CD4-positive, alpha-beta T cell treated with Interleukin-4 for 4 hours (primary cell): ENCODE results near the gene ZNF419.
"Not testable (repeated sequence)": the region's sequence is repeated elsewhere in the genome, so short reads cannot be mapped to it uniquely, and the experiment has no call there.

Experiments used
- DNase-seq: peaks from one replicate; pipeline ENCODE4 v3.0.0-alpha.2; 2020

Gene ZNF419

DNA sequence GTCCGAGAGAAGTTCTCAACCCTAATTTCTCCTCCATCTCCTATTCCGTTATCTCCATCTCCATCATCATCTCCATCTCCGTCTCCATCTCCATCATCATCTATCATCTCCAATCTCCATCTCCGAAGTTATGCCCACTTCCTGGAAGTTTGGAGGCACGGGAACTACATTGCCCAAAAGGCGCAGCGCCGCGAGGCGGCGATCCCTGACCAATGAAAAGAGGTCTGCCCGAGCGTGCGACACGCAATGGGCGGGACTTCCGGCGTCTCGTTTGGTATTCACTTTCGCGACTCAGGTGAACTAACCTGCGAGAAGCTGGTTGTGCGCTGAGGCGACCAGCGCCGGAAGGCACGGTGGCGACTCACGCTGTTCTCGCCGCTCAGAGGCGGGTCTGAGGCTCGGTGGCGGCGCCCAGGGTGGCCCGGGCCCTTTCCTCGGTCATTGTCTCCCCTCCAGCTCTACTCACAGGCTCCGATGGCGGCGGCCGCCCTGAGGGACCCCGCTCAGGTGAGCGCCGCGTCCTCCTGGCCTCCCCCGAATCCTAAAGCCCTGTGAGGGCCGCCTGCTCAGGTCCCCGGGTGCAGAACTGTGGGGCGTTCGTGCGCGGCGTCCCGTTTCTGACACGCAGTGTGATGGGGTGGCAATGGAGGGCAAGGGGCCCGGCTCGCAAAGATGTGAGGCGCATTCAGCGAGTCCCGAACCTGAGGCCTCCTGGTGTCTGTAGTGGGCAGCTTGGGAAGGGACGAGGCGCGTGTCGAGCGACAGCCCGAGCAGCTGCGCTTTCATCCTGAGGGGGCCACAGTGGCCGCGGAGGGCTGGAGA lies at the start of gene ZNF419:
TSS of gene ZNF419 (plus strand) at position 274 of the 822 bp plus-strand sequence. CDS start at position 475, 201 bp downstream.
- peak; percentile 95 for DNase-seq

DNA sequence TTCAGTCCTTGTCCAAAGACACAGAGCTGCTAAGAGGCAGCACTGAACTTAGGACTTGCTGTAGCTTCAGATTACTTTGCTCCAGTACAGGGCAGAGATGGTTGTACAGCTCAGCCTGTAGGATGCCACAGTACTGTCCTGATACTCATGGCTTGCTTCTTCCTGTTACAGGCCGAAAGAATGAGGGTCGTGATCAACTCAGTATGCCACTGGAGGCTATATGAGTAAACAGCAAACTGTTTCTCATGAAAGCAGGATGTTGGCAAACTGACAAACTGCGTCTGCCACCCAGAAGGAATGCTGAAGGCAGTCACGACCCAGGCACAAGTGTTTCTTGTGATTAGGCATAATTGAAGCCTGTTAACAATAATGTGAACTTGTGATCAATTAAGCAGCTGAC lies 49.6 kb upstream of the ZNF419 start:
- no peak for DNase-seq

DNA sequence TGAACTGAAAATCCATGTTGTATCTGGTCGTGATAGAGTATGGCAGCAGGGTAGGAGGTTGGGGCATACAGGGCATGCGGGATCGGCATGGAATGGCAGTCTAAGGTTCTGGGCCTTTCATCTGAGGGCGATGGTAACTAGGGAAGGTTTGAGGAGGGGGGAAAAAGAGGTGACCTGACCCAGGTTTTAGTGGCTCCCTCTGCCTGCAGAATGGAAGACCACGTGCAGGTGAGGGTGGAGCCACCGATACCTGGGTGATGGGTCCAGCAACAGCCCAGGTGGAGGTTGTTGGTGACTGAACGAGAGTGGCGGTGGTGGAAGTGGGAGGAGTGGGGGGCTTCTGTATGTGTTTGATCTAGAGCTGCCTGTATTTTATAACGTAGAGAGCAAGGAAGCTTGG lies 48.6 kb upstream of the ZNF419 start:
- no peak for DNase-seq

GRCh38 chr19:57441979-57442752 lies 45.4 kb upstream of the ZNF419 start:
- DNase-seq, result no peak

DNA sequence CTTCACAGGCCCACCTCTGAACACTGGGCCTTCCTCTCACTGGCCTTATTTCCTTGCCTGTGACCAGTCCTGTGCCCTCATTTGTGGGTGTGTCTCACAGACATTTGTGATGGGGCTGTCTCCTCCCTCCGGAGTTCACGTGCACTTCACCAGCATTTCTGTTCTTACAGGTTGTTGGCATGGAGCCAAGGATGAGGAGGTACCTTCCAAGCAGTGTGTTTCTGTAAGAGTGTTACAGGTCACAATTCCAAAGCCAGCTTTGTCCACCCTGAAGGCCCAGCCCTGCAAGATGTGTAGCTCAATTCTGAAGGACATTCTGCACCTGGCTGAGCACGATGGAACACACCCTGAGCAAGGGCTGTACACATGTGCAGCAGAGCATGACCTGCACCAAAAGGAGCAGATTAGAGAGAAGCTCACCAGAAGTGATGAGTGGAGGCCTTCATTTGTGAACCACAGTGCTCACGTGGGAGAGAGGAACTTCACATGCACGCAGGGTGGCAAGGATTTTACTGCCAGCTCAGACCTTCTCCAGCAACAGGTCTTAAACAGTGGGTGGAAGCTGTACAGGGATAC lies 44.3 kb upstream of the ZNF419 start:
- DNase-seq, result no peak

GRCh38 chr19:57452307-57452706 lies 35.2 kb upstream of the ZNF419 start:
- DNase-seq, result no peak

- DNase-seq, result peak; percentile 38
These were observed 21.7 kb upstream of the ZNF419 start for GRCh38 chr19:57465680-57466381.

- DNase-seq, result no peak
These were observed 21.1 kb upstream of the ZNF419 start for GRCh38 chr19:57466489-57466888.

GRCh38 chr19:57473646-57474045 lies 13.9 kb upstream of the ZNF419 start:
- DNase-seq, result no peak

GRCh38 chr19:57477191-57478008 lies 10.2 kb upstream of the ZNF419 start, which contains the start of gene ZNF772:
Gene ZNF772, minus strand, starts transcription at chr19:57477566. Its CDS starts 257 bp downstream, at chr19:57477309.
- DNase-seq, result peak; percentile 93

DNA sequence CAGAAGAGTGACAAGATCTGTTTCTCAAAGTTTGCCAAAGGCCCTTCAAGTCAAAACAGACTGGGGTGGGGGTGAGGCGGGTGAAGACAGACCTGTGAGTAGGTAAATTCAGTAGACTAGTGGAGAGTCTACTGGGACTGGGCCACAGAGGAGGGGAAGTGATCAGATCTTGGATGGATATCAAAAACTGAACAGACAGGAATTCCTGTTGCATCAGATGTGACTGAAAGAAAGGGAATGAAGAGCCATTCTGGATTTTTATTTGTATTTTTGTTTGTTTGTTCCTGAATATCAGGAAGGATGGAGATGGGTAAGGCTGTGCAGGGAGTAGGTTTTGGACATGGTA lies 722 bp downstream of the ZNF419 start:
- not testable (repeated sequence) for DNase-seq

- DNase-seq, result not testable (repeated sequence)
These were observed 11.8 kb downstream of the ZNF419 start for GRCh38 chr19:57499332-57499679.

GRCh38 chr19:57499680-57500395 lies 12.3 kb downstream of the ZNF419 start, which contains the start of gene ZNF773:
Gene ZNF773, plus strand, starts transcription at chr19:57499938. Its CDS starts 143 bp downstream, at chr19:57500081.
- peak; percentile 96 for DNase-seq

DNA sequence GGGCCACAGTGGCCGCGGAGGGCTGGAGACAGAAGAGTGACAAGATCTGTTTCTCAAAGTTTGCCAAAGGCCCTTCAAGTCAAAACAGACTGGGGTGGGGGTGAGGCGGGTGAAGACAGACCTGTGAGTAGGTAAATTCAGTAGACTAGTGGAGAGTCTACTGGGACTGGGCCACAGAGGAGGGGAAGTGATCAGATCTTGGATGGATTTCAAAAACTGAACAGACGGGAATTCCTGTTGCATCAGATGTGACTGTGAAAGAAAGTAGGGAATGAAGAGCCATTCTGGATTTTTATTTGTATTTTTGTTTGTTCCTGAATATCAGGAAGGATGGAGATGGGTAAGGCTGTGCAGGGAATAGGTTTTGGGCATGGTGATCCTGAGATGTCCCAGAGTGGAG lies 12.8 kb downstream of the ZNF419 start:
- not testable (repeated sequence) for DNase-seq

GRCh38 chr19:57506163-57506562 lies 18.6 kb downstream of the ZNF419 start:
- no peak for DNase-seq

DNA sequence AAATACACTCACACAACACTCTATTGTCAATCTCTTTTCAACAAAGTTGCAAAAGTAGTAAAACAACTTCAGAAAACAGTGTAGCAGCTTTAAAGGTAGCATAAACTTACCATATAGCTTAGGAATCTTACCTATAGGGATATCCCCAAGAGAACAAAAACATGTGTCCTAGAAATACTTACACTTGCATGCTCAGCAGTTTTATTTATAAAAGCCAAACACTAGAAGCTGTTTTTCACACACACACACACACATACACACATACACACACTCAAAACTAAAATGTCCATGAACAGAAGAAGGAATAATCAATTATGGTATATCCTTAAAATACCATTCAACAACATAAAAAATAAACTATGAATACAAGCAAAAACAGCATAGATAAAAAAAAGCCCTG lies 23.9 kb downstream of the ZNF419 start:
- no peak for DNase-seq

DNA sequence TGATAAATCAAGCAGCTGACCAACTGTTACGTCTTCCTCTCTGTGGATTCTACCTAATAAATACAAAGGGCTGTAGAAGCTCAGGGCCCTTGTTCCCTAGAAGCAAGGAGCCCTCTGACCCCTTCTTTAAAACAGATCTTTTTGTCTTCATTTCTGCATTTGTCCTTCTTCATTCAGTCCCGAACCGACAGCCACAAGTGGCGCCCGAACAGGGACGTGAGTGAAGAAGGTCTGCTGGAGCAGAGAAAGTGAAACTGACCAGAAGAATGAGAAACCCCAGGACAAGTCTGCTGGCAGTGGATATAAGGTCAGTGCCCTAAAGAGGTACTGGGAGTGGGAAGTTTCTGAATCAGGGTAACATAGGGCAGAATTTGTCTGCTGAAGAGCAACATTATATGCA lies 25.3 kb downstream of the ZNF419 start:
- DNase-seq, result no peak

DNA sequence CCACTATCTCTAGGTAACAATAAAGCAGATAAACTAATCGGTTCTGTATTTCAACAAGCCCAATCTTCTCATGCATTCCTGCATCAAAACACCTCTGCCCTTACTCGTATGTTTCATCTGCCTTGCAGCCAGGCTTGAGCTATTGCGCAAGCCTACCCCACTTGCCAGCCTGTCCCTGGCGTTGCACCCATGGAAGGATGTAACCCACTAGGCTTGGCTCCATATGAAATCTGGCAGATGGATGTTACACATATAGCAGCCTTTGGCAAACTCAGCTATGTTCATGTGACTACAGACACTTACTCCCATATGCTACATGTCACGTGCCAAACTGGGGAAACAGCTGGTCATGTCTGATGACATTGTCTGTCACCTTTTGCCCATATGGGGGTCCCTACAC lies 27.7 kb downstream of the ZNF419 start:
- DNase-seq, result no peak

- not testable (repeated sequence) for DNase-seq
These were observed 30.5 kb downstream of the ZNF419 start for GRCh38 chr19:57518021-57518420.

DNA sequence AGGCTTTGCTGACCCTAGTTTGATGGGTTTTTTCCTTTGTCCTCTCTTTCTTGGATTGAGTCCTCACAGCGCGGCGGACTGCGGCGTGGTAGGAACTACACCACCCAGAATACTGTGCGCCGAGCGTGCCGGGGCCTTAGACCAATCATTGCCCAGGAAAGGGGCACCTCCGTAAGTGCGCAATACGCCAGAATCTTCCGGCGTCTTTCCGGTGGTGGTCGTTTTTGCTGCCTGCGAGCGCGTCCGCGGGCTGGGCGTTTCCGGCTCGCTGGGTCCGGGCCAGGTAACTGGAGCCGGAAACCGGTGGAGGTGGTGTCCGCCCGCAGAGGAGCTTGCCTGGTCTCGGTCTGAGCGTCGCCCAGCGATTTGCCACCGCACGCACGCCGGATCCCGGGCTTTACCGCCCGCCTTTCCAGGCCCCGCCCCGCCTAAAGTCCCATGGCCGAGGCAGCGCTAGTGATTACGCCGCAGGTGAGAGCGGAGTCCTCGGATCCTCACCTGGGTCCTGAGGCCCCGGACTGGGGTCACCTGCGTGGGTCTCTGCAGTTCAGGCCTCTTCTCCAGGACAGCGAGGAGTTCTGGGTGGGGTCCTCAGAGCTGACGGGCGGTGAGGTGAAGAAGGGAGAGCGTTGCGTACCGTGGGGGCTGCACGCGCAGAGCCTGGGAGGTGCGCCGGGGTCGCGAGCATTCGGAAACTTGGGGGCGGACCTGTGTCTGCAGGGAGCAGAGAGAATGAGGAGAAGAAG lies 39.8 kb downstream of the ZNF419 start, which contains the start of gene ZNF549:
TSS of gene ZNF549 (plus strand) at position 221 of the 746 bp plus-strand sequence. CDS start at position 439, 218 bp downstream.
- DNase-seq, result peak; percentile 88
